H1 (cell line): ENCODE measurements around the gene SNW1. TPM values are rescaled to one million over a fixed set of nuclear protein-coding genes. Genes with fewer than 3 reads are reported as not detected.

Experiments
- CTCF ChIA-PET: fragments of 300-600 bp; sonication (Branson Sonifier 250); formaldehyde crosslinking; loops from one replicate; lab custom pipeline; 2021; ENCODE audit not compliant: partially characterized antibody; lab: Charles Lee
- POLR2A ChIA-PET: fragments of 300-600 bp; sonication (Branson Sonifier 250); formaldehyde crosslinking; loops from one replicate; lab custom pipeline; 2021; ENCODE audit warnings: inconsistent platforms; ENCODE audit not compliant: partially characterized antibody; lab: Charles Lee
- DNase-seq, 2 experiments: peaks; one replicate each; pipeline versions ENCODE4 v3.0.0 to v3.0.0-alpha.2; 2010 to 2022; ENCODE audit warnings: low spot score in 2 of 2, low read depth in 1 of 2, mixed read lengths in 1 of 2
- FAIRE-seq: peaks from 2 replicates; lab custom pipeline; 2011; peaks lifted over from hg19 to GRCh38; lab: Jason Lieb, UNC
- H2AFZ ChIP-seq: 2 replicates; pipeline ENCODE4 v1.8.1; 2012; ENCODE audit warnings: low read length, inconsistent platforms
- H2AK5ac ChIP-seq: 2 replicates; pipeline ENCODE4 v1.6.1; 2013; ENCODE audit warnings: low read depth, low read length
- H2BK120ac ChIP-seq: replicated peaks from 2 replicates; pipeline ENCODE3; 2013; ENCODE audit warnings: low read depth, low read length, inconsistent platforms
- H2BK12ac ChIP-seq: 2 replicates; pipeline ENCODE4 v1.6.1; 2013; ENCODE audit warnings: low read depth, low read length
- H2BK15ac ChIP-seq: 2 replicates; pipeline ENCODE4 v1.6.1; 2013; ENCODE audit warnings: low read length
- H2BK20ac ChIP-seq: 2 replicates; pipeline ENCODE4 v1.6.1; 2013; ENCODE audit warnings: low read length
- H2BK5ac ChIP-seq: 2 replicates; pipeline ENCODE4 v1.6.1; 2013; ENCODE audit warnings: low read depth, low read length
- H3K14ac ChIP-seq: 2 replicates; pipeline ENCODE4 v1.6.1; 2013; ENCODE audit warnings: inconsistent platforms; ENCODE audit not compliant: insufficient read length
- H3K18ac ChIP-seq: 2 replicates; pipeline ENCODE4 v1.6.1; 2013; ENCODE audit warnings: low read length; ENCODE audit errors: extremely low read depth
- H3K23ac ChIP-seq: 2 replicates; pipeline ENCODE4 v1.6.1; 2013; ENCODE audit warnings: inconsistent platforms; ENCODE audit not compliant: insufficient read length
- H3K23me2 ChIP-seq: 2 replicates; pipeline ENCODE4 v1.6.1; 2013; ENCODE audit warnings: low read depth, low read length
- H3K27ac ChIP-seq: 2 replicates; pipeline ENCODE4 v1.6.1; 2011; ENCODE audit warnings: low read depth, low read length, inconsistent platforms
- H3K27me3 ChIP-seq, 4 experiments: replicated peaks in 1 of 4; 1 replicate in 1 of 4; 2 replicates in 3 of 4; pipeline versions ENCODE4 v1.6.1 to v1.8.1; 2011 to 2013; ENCODE audit warnings: low read length in 3 of 4, mild to moderate bottlenecking in 3 of 4, inconsistent platforms in 2 of 4, mixed read lengths in 2 of 4, moderate library complexity in 1 of 4; ENCODE audit not compliant: control insufficient read depth in 3 of 4, insufficient read depth in 3 of 4; ENCODE audit errors: extremely low read depth in 1 of 4
- H3K36me3 ChIP-seq, 4 experiments: 2 replicates each; pipeline versions ENCODE4 v1.6.1 to v1.8.1; 2011 to 2013; ENCODE audit warnings: mild to moderate bottlenecking in 4 of 4, low read length in 3 of 4, moderate library complexity in 2 of 4, control low read depth in 1 of 4, inconsistent platforms in 1 of 4; ENCODE audit not compliant: insufficient read depth in 4 of 4, control insufficient read depth in 2 of 4
- H3K4ac ChIP-seq: replicated peaks from 2 replicates; pipeline ENCODE3; 2013; ENCODE audit warnings: low read length, low read depth, mixed read lengths, inconsistent platforms; ENCODE audit not compliant: insufficient read length
- H3K4me1 ChIP-seq, 4 experiments: replicated peaks in 1 of 4; 1 replicate in 1 of 4; 2 replicates in 3 of 4; pipeline versions ENCODE4 v1.6.1 to v1.8.1; 2011 to 2013; ENCODE audit warnings: low read length in 3 of 4, inconsistent platforms in 2 of 4, mixed read lengths in 1 of 4; ENCODE audit not compliant: insufficient read depth in 4 of 4, control insufficient read depth in 3 of 4
- H3K4me2 ChIP-seq, 2 experiments: 2 replicates each; pipeline versions ENCODE4 v1.6.1 to v1.8.1; 2011 to 2013; ENCODE audit warnings: low read depth in 2 of 2, low read length in 2 of 2, control low read depth in 1 of 2, inconsistent platforms in 1 of 2, mild to moderate bottlenecking in 1 of 2; ENCODE audit not compliant: insufficient read depth in 1 of 2
- H3K4me3 ChIP-seq, 4 experiments: fragments of 200-600, 300-600 bp in 1 of 4; sonication (generic), shearing (Covaris generic), sonication (Bioruptor Twin) in 1 of 4; 2 replicates each; pipeline versions ENCODE4 v1.5.1 to v1.8.1; 2011 to 2016; ENCODE audit warnings: low read length in 4 of 4, low read depth in 3 of 4, control low read depth in 2 of 4, inconsistent platforms in 2 of 4, mild to moderate bottlenecking in 2 of 4, mixed read lengths in 1 of 4, moderate library complexity in 1 of 4; ENCODE audit not compliant: insufficient read depth in 2 of 4; ENCODE audit errors: extremely low read depth in 1 of 4
- H3K56ac ChIP-seq: replicated peaks from 2 replicates; pipeline ENCODE3; 2013; ENCODE audit warnings: low read depth, mild to moderate bottlenecking, mixed read lengths, low read length, inconsistent platforms; ENCODE audit not compliant: insufficient read length
- H3K79me1 ChIP-seq: 2 replicates; pipeline ENCODE4 v1.6.1; 2013; ENCODE audit warnings: low read depth, low read length, control low read depth
- H3K79me2 ChIP-seq, 2 experiments: 2 replicates each; pipeline versions ENCODE4 v1.6.1 to v1.8.1; 2012 to 2013; ENCODE audit warnings: low read length in 2 of 2, mild to moderate bottlenecking in 2 of 2, inconsistent platforms in 1 of 2; ENCODE audit not compliant: insufficient read depth in 2 of 2, control insufficient read depth in 1 of 2
- H3K9ac ChIP-seq, 4 experiments: replicated peaks in 1 of 4; 1 replicate in 1 of 4; 2 replicates in 3 of 4; pipeline versions ENCODE4 v1.6.1 to v1.8.1; 2011 to 2013; ENCODE audit warnings: low read depth in 3 of 4, low read length in 3 of 4, control low read depth in 2 of 4, mild to moderate bottlenecking in 2 of 4, moderate library complexity in 2 of 4, inconsistent platforms in 1 of 4; ENCODE audit errors: extremely low read depth in 1 of 4
- H3K9me3 ChIP-seq, 2 experiments: 2 replicates each; pipeline versions ENCODE4 v1.6.1 to v1.8.1; 2012 to 2013; ENCODE audit warnings: mild to moderate bottlenecking in 2 of 2, moderate library complexity in 2 of 2, control low read depth in 1 of 2, inconsistent platforms in 1 of 2, low read depth in 1 of 2, low read length in 1 of 2, mixed read lengths in 1 of 2; ENCODE audit not compliant: insufficient read depth in 2 of 2
- H4K20me1 ChIP-seq, 2 experiments: replicated peaks in 1 of 2; 2 replicates each; pipeline versions ENCODE3 to v1.8.1; 2011 to 2013; ENCODE audit warnings: inconsistent platforms in 2 of 2, low read length in 2 of 2, mild to moderate bottlenecking in 1 of 2; ENCODE audit not compliant: insufficient read depth in 2 of 2, control insufficient read depth in 1 of 2
- H4K5ac ChIP-seq: 2 replicates; pipeline ENCODE4 v1.6.1; 2013; ENCODE audit warnings: low read length, low read depth, mixed read lengths, inconsistent platforms; ENCODE audit not compliant: insufficient read length
- H4K8ac ChIP-seq: 2 replicates; pipeline ENCODE4 v1.8.0; 2013; ENCODE audit warnings: mild to moderate bottlenecking, moderate library complexity, low read length, inconsistent platforms; ENCODE audit not compliant: insufficient read depth; ENCODE audit errors: extremely low read depth
- H4K91ac ChIP-seq: replicated peaks from 2 replicates; pipeline ENCODE3; 2013; ENCODE audit warnings: low read length, mixed read lengths, inconsistent platforms; ENCODE audit not compliant: insufficient read length
- CBX8 ChIP-seq: fragments of 300-800, 300-1000 bp; sonication (generic); IDR thresholded peaks from 2 replicates; pipeline ENCODE4 v1.7.1; 2016; ENCODE audit warnings: low read depth, low read length, borderline replicate concordance
- CHD2 ChIP-seq: IDR thresholded peaks from 2 replicates; pipeline ENCODE4 v1.6.1; 2012; ENCODE audit warnings: low read length, improper control_type of control experiment
- CTBP2 ChIP-seq: IDR thresholded peaks from 2 replicates; pipeline ENCODE4 v1.7.0; 2011; ENCODE audit warnings: borderline replicate concordance, mild to moderate bottlenecking, moderate library complexity, mixed read lengths, low read length; ENCODE audit not compliant: insufficient read depth, insufficient read length
- CTCF ChIP-seq, 3 experiments: IDR thresholded peaks; 1 replicate in 2 of 3; 2 replicates in 1 of 3; pipeline versions ENCODE4 v1.5.1 to v1.6.1; 2011; ENCODE audit warnings: low read length in 3 of 3, mild to moderate bottlenecking in 3 of 3, inconsistent platforms in 2 of 3, low read depth in 1 of 3, moderate library complexity in 1 of 3; ENCODE audit not compliant: insufficient read depth in 1 of 3; ENCODE audit errors: control extremely low read depth in 1 of 3
- GABPA ChIP-seq: IDR thresholded peaks from 2 replicates; pipeline ENCODE4 v1.6.1; 2011; ENCODE audit warnings: mild to moderate bottlenecking, low read length, moderate library complexity, borderline replicate concordance; ENCODE audit not compliant: insufficient read depth
- POLR2AphosphoS5 ChIP-seq: IDR thresholded peaks from 2 replicates; pipeline ENCODE4 v1.6.1; 2011; ENCODE audit warnings: low read depth, low read length
- SIN3A ChIP-seq, 2 experiments: IDR thresholded peaks in 1 of 2; conservative IDR thresholded peaks in 1 of 2; 2 replicates each; pipeline ENCODE4 v1.6.1; 2011 to 2012; ENCODE audit warnings: low read length in 2 of 2, improper control_type of control experiment in 1 of 2, low read depth in 1 of 2, mild to moderate bottlenecking in 1 of 2
- TAF7 ChIP-seq: optimal IDR thresholded peaks from 2 replicates; pipeline ENCODE3; 2011; ENCODE audit warnings: low read depth, mild to moderate bottlenecking, inconsistent platforms, low read length, moderate library complexity, borderline replicate concordance
- WGBS, 2 experiments: shearing (Covaris generic) in 1 of 2; methylation state at CpG; one replicate each; pipeline versions ENCODE4 v1.1.6 to v1.1.7; 2013 to 2015; ENCODE audit warnings: low lambda C conversion rate in 2 of 2, mixed read lengths in 2 of 2, inconsistent platforms in 1 of 2, low coverage in 1 of 2, missing lambda C conversion rate in 1 of 2; ENCODE audit not compliant: insufficient replicate concordance in 2 of 2, insufficient coverage in 1 of 2, insufficient read length in 1 of 2; ENCODE audit errors: extremely low coverage in 1 of 2, missing lambda C conversion rate in 1 of 2; 5-methylcytosine and 5-hydroxymethylcytosine counted together
- polyA plus RNA-seq, 7 experiments: library from polyadenylated mRNA; depleted of rRNA in 3 of 7; stranded (reverse) in 5 of 7; unstranded in 2 of 7; fragments of >200 nt in 5 of 7; fragments of 200-250 nt in 2 of 7; gene quantifications; 1 replicate in 5 of 7; 2 replicates in 1 of 7; 4 replicates in 1 of 7; pipeline versions ENCODE4 v1.2.1 to v1.2.3, GENCODE V29; 2011 to 2013; ENCODE audit warnings: missing spikeins in 2 of 7, mixed read lengths in 2 of 7
- total RNA-seq: library from RNA; stranded (reverse); fragmentation: NEBNext Ultra II Directional; extraction: Animal tissue kit (Norgen Biotek cat#: 25700); gene quantifications from 2 replicates; pipeline ENCODE4 v1.2.1, GENCODE V29; 2021

SNW1 gene
- total and polyA plus RNA-seq, 2 of the 8 experiments (the other 6 are each of a cell fraction or from before 2014, with no cell fraction given), result 13.2 to 79.2 TPM

GRCh38 chr14:77707724-77708408 is 53.1 kb downstream of the SNW1 start, which contains the start of the genes ALKBH1 and SLIRP:
TSS of gene ALKBH1 (minus strand) at chr14:77708023. CDS start at chr14:77708004, 19 bp downstream.
TSS of gene SLIRP (plus strand) at chr14:77708103. CDS start at chr14:77708112, 9 bp downstream.
- Histone ChIP-seq H2BK12ac (no peak within 1 kb of the TSS), H3K79me1 (peaks cover 4% of the 10 kb centered on the region; the same call in 1 of the 2 replicates), H2BK15ac (no peak within 1 kb of the TSS), H4K20me1 (peaks cover 6 to 11% of the 10 kb centered on the region in 2 experiments), H3K56ac (peak within 1 kb of the TSS; percentile 2), H4K8ac (peak within 1 kb of the TSS; percentile 94; the same call in 1 of the 2 replicates), H3K9me3 (no peaks in the 10 kb centered on the region), H3K36me3 (peaks cover 8 to 39% (median 29%) of the 10 kb centered on the region in 4 experiments), H3K23ac (no peak within 1 kb of the TSS), H3K18ac (no peak within 1 kb of the TSS), H4K5ac (peak within 1 kb of the TSS; percentile 85), H2BK20ac (no peak within 1 kb of the TSS), H3K4me1 (peaks cover 0 to 2% (median 1%) of the 10 kb centered on the region in 4 experiments; a peak in 2 of 7 replicates), H2AK5ac (peak within 1 kb of the TSS; percentile 54; the same call in 1 of the 2 replicates), H3K14ac (no peak within 1 kb of the TSS), H2AFZ (0 out of 2 replicates have a peak within 1 kb of the TSS, but pooled peaks have one; percentile 70), H3K4ac (peak within 1 kb of the TSS; percentile 12), H3K4me2 (peak within 1 kb of the TSS; percentile 75 to 86), H3K27ac (peak within 1 kb of the TSS; percentile 85), H3K23me2 (peaks cover 8% of the 10 kb centered on the region), H2BK5ac (peak within 1 kb of the TSS; percentile 55), H3K4me3 (peak within 1 kb of the TSS; percentile 68 to 98 (median 94)), H3K9ac (peak within 1 kb of the TSS; percentile 88 to 98 (median 94)), H2BK120ac (no peak within 1 kb of the TSS), H3K79me2 (peaks cover 36 to 75% of the 10 kb centered on the region in 2 experiments), H3K27me3 (no peaks in the 10 kb centered on the region), H4K91ac (no peak within 1 kb of the TSS)
- ChIA-PET CTCF (interaction anchor here (0.9 to 1.2 kb wide), 2 partner anchors 52 to 248 kb away, joined by 3 to 4 read pairs; no protein-coding TSS in a partner anchor), POLR2A (interaction anchor here (1.0 to 2.3 kb wide), 6 partner anchors 10 to 251 kb away, joined by 3 to 15 read pairs (median 7); partner anchors contain the start of genes SNW1 and VIPAS39)
- FAIRE-seq (no peak), DNase-seq (peak; percentile 36 to 83)
- 3% methylated on average over 49 of the region's 49 CpGs; no CpG with 5 or more reads in 1 of the 2 experiments for WGBS, 2 experiments
- no peak for TF ChIP-seq CBX8
- peak; percentile 70 for TF ChIP-seq CHD2
- peak; percentile 40 to 77; a peak in 1 of 4 replicates for TF ChIP-seq SIN3A (conservative IDR thresholded peaks at IDR 0.05 in 1 of 2, IDR thresholded peaks at IDR 0.05 in 1 of 2; ENCODE audit: low read depth in 1 of 2, low read length in 2 of 2)
- TF ChIP-seq CTCF (IDR thresholded peaks at IDR 0.05; ENCODE audit: control extremely low read depth in 1 of 3, insufficient read depth in 1 of 3, low read depth in 1 of 3, low read length in 3 of 3), result 0 out of 4 replicates have a peak, but pooled peaks of 1 of the 3 experiments have one; percentile 0
- TF ChIP-seq TAF7, result peak; percentile 97
- TF ChIP-seq POLR2AphosphoS5, result peak; percentile 87
- TF ChIP-seq CTBP2, result no peak
- peak; percentile 93 for TF ChIP-seq GABPA
